CD14-positive monocyte (primary cell): ENCODE results near the gene BRIP1. TPM values are rescaled to one million over a fixed set of nuclear protein-coding genes. Genes with fewer than 3 reads are reported as not detected.

Experiments used
- DNase-seq, 3 donors: peaks; one replicate each; pipeline ENCODE4 v3.0.0-alpha.2; 2011 to 2022
- H2AFZ ChIP-seq: 2 replicates; pipeline ENCODE4 v1.6.0; 2012; ENCODE audit warnings: mild to moderate bottlenecking, low read depth, low read length, inconsistent platforms; ENCODE audit not compliant: insufficient read depth, poor library complexity, severe bottlenecking
- H3K27ac ChIP-seq, 2 donors: 1 replicate in 1 of 2; 2 replicates in 1 of 2; pipeline ENCODE4 v1.5.1; 2012 to 2013; ENCODE audit warnings: low read length in 2 of 2, control low read depth in 1 of 2, inconsistent platforms in 1 of 2, low read depth in 1 of 2, mild to moderate bottlenecking in 1 of 2
- H3K27me3 ChIP-seq, 2 donors: one replicate each; pipeline versions ENCODE4 v1.6.0 to v1.6.1; 2011 to 2013; ENCODE audit warnings: low read length in 2 of 2; ENCODE audit not compliant: control insufficient read depth in 2 of 2, insufficient read depth in 2 of 2
- H3K36me3 ChIP-seq, 2 donors: replicated peaks in 1 of 2; 1 replicate in 1 of 2; 2 replicates in 1 of 2; pipeline versions ENCODE4 v1.5.1 to v1.6.1; 2012 to 2013; ENCODE audit warnings: low read length in 2 of 2, control low read depth in 1 of 2, inconsistent platforms in 1 of 2, mild to moderate bottlenecking in 1 of 2; ENCODE audit not compliant: insufficient read depth in 2 of 2, control insufficient read depth in 1 of 2
- H3K4me1 ChIP-seq, 2 donors: 1 replicate in 1 of 2; 2 replicates in 1 of 2; pipeline versions ENCODE4 v1.5.1 to v1.6.1; 2012 to 2013; ENCODE audit warnings: low read length in 2 of 2, control low read depth in 1 of 2, inconsistent platforms in 1 of 2, mild to moderate bottlenecking in 1 of 2, moderate library complexity in 1 of 2; ENCODE audit not compliant: insufficient read depth in 2 of 2, control insufficient read depth in 1 of 2
- H3K4me2 ChIP-seq: replicated peaks from 2 replicates; pipeline ENCODE3; 2012; ENCODE audit warnings: low read length, moderate library complexity, mild to moderate bottlenecking; ENCODE audit not compliant: poor library complexity, severe bottlenecking; ENCODE audit errors: extremely low read depth
- H3K4me3 ChIP-seq, 3 experiments: fragments of 200-600 bp in 1 of 3; sonication (generic) in 1 of 3; replicated peaks in 1 of 3; 1 replicate in 2 of 3; 2 replicates in 1 of 3; pipeline ENCODE4 v1.5.1; 2011 to 2013; ENCODE audit warnings: low read length in 3 of 3, mild to moderate bottlenecking in 3 of 3, control low read depth in 2 of 3, low read depth in 2 of 3, inconsistent platforms in 1 of 3, moderate library complexity in 1 of 3
- H3K79me2 ChIP-seq: 2 replicates; pipeline ENCODE4 v1.6.0; 2012; ENCODE audit warnings: mild to moderate bottlenecking, control low read depth, inconsistent platforms, low read length, moderate library complexity; ENCODE audit not compliant: insufficient read depth
- H3K9ac ChIP-seq: 2 replicates; pipeline ENCODE4 v1.6.0; 2017; ENCODE audit warnings: low read length, mild to moderate bottlenecking; ENCODE audit not compliant: insufficient read depth, poor library complexity, severe bottlenecking
- H3K9me3 ChIP-seq, 2 donors: replicated peaks in 1 of 2; 1 replicate in 1 of 2; 2 replicates in 1 of 2; pipeline versions ENCODE4 v1.5.1 to v1.6.1; 2012 to 2013; ENCODE audit warnings: low read length in 2 of 2, control low read depth in 1 of 2; ENCODE audit not compliant: control insufficient read depth in 1 of 2, insufficient read depth in 1 of 2
- H4K20me1 ChIP-seq: 2 replicates; pipeline ENCODE4 v1.6.0; 2012; ENCODE audit warnings: mild to moderate bottlenecking, low read length, control low read depth, moderate library complexity; ENCODE audit not compliant: insufficient read depth
- H3K27ac Mint-ChIP-seq, 7 donors: one replicate each; pipeline ENCODE4 v1.8.0; 2020; ENCODE audit warnings: mild to moderate bottlenecking in 7 of 7, mixed read lengths in 7 of 7, moderate library complexity in 6 of 7, inconsistent platforms in 2 of 7
- H3K27me3 Mint-ChIP-seq, 3 donors: one replicate each; pipeline ENCODE4 v1.8.0; 2021 to 2022; ENCODE audit warnings: low read depth in 3 of 3, mild to moderate bottlenecking in 3 of 3, mixed read lengths in 3 of 3, moderate library complexity in 3 of 3, inconsistent platforms in 1 of 3
- H3K36me3 Mint-ChIP-seq, 2 donors: one replicate each; pipeline ENCODE4 v1.8.0; 2020; ENCODE audit warnings: mixed read lengths in 2 of 2, inconsistent platforms in 1 of 2, mild to moderate bottlenecking in 1 of 2
- H3K4me1 Mint-ChIP-seq: one replicate; pipeline ENCODE4 v1.8.0; 2020; ENCODE audit warnings: mild to moderate bottlenecking, mixed read lengths
- H3K4me3 Mint-ChIP-seq, 2 donors: one replicate each; pipeline ENCODE4 v1.8.0; 2020; ENCODE audit warnings: mild to moderate bottlenecking in 2 of 2, mixed read lengths in 2 of 2, moderate library complexity in 1 of 2
- H3K9me3 Mint-ChIP-seq, 7 donors: one replicate each; pipeline ENCODE4 v1.8.0; 2020 to 2022; ENCODE audit warnings: mixed read lengths in 7 of 7, mild to moderate bottlenecking in 6 of 7, moderate library complexity in 6 of 7, inconsistent platforms in 2 of 7
- WGBS: methylation state at CpG from one replicate; pipeline ENCODE4 v1.1.5; 2013; ENCODE audit warnings: missing lambda C conversion rate; ENCODE audit not compliant: insufficient coverage; 5-methylcytosine and 5-hydroxymethylcytosine counted together
- intact Hi-C, 2 donors: fragments of 100-400 bp; cut with micrococcal nuclease; formaldehyde crosslinking; loops; one replicate each; pipeline versions ENCODE4 v1.15.0 to v1.15.1; 2023
- polyA plus RNA-seq, 3 donors: library from polyadenylated mRNA; depleted of rRNA in 1 of 3; unstranded in 2 of 3; stranded (reverse) in 1 of 3; fragments of 300-500 nt in 2 of 3; fragments of >200 nt in 1 of 3; fragmentation: Illumina TruSeq in 2 of 3; gene quantifications; 1 replicate in 2 of 3; 2 replicates in 1 of 3; pipeline ENCODE4 v1.2.3, GENCODE V29; 2012 to 2021
- TF ChIP-seq, protein P1 (sequence below): fragments of 200-600 bp; IDR thresholded peaks from one replicate; pipeline ENCODE4 v1.8.0; 2022; ENCODE audit warnings: antibody characterized with exemption, mild to moderate bottlenecking

BRIP1 gene
- polyA plus RNA-seq, 3 donors, result 0.11 to 0.12 TPM; not detected in 1

DNA sequence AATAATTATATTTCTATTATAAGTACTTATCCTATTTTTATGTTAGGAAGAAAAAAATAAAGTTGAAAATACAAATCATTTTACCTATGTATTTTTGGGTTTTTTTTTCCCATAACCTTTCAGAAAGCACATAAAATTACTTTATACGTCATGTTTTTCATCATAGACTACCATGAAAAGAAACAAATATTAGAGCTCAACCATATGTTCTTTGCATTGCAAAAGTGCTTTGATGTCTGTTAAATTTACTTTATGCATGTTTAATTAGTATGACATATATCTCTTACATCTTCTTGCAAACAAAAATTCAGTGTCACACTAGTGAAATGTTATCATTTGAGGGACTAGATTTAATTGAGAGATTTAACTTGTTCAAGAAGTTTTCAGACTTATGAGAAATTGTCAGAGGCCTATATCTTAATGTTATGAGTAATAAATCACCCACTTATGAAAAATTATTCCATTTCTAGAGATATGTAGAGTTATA lies 24.0 kb downstream of the BRIP1 start:
- TF ChIP-seq, protein P1, sequence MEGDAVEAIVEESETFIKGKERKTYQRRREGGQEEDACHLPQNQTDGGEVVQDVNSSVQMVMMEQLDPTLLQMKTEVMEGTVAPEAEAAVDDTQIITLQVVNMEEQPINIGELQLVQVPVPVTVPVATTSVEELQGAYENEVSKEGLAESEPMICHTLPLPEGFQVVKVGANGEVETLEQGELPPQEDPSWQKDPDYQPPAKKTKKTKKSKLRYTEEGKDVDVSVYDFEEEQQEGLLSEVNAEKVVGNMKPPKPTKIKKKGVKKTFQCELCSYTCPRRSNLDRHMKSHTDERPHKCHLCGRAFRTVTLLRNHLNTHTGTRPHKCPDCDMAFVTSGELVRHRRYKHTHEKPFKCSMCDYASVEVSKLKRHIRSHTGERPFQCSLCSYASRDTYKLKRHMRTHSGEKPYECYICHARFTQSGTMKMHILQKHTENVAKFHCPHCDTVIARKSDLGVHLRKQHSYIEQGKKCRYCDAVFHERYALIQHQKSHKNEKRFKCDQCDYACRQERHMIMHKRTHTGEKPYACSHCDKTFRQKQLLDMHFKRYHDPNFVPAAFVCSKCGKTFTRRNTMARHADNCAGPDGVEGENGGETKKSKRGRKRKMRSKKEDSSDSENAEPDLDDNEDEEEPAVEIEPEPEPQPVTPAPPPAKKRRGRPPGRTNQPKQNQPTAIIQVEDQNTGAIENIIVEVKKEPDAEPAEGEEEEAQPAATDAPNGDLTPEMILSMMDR, result no peak

DNA sequence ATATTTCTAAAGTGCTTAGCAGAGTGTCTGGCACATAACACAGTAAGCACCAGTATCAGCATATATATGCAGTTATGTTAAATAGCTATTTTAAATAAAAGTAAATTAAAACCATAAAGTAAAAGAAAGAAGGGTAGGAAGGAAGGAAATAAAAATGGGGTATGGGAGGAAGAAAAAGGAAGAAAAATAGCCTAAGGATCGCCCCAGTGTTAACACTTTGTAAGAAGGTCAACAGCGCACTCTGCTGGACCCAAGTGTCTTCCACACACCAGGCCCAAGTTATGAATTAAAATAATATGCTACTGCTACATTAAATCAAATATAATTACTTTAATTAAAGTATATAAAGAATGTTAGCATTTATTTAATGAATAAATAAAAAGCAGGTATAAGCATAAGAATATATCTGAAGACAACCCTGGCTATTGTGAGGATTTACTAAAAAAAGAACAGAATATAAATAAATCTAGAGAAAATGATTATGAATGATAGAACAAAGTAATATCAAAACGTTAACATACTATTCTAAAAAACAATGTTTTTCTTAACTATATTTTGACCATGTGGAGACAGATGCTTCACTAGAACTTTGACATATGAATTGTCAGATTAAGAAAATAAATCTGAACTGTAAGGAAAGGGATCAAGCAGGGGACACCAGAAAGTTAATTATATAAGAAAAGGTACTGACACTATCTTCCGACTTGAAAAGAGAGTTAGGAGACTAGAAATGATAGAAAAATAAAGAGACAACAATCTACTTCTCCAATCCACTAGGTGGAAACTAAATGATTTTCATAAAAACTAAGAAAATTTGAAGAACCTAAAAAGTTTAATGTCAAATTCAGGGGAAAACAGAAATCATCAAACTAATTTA lies 25.9 kb downstream of the BRIP1 start:
- no CpG with 5 or more reads among the region's 4 CpGs for WGBS
- TF ChIP-seq, protein P1, result peak; percentile 93

More for the DNA sequence above, 24.0 kb downstream of the BRIP1 start:
- H3K9me3 Mint-ChIP-seq, result no peaks in the 10 kb centered on the region
- Histone ChIP-seq H3K27ac (no peak overlapping the region), H3K36me3 (peaks cover 6 to 8% of the 10 kb centered on the region in 2 donors), H3K9me3 (no peaks in the 10 kb centered on the region), H3K9ac (no peak overlapping the region), H3K79me2 (no peaks in the 10 kb centered on the region), H2AFZ (no peak overlapping the region), H3K27me3 (no peaks in the 10 kb centered on the region), H3K4me3 (no peak overlapping the region), H3K4me1 (no peaks in the 10 kb centered on the region), H4K20me1 (no peaks in the 10 kb centered on the region), H3K4me2 (no peak overlapping the region)
- H3K36me3 Mint-ChIP-seq, result peaks cover 18 to 21% of the 10 kb centered on the region in 2 donors
- no peaks in the 10 kb centered on the region for H3K27me3 Mint-ChIP-seq
- no peak overlapping the region for H3K4me3 Mint-ChIP-seq
- no peaks in the 10 kb centered on the region for H3K4me1 Mint-ChIP-seq
- no CpG with 5 or more reads among the region's 1 CpG for WGBS
- no peak for DNase-seq
- intact Hi-C loops, result loop anchor here (5.0 kb wide), 2 partner anchors 202 to 427 kb away; no protein-coding TSS in a partner anchor
- no peak overlapping the region for H3K27ac Mint-ChIP-seq

More for the DNA sequence above, 25.9 kb downstream of the BRIP1 start:
- no peaks in the 10 kb centered on the region for H3K79me2 ChIP-seq
- H3K27me3 ChIP-seq, result no peaks in the 10 kb centered on the region
- no peak overlapping the region for H3K4me2 ChIP-seq
- no peaks in the 10 kb centered on the region for H3K4me1 Mint-ChIP-seq
- no peak overlapping the region for H3K27ac Mint-ChIP-seq
- H3K27ac ChIP-seq, result no peak overlapping the region
- no peaks in the 10 kb centered on the region for H4K20me1 ChIP-seq
- peaks cover 7 to 11% of the 10 kb centered on the region in 2 donors for H3K36me3 Mint-ChIP-seq
- intact Hi-C loops, result loop anchor here (5.0 kb wide), 2 partner anchors 200 to 425 kb away; no protein-coding TSS in a partner anchor
- peaks cover 3 to 6% of the 10 kb centered on the region in 2 donors for H3K36me3 ChIP-seq
- no peak overlapping the region for H3K9ac ChIP-seq
- peak; percentile 54 to 64 (median 63) for DNase-seq
- H3K4me3 Mint-ChIP-seq, result no peak overlapping the region
- no peaks in the 10 kb centered on the region for H3K4me1 ChIP-seq
- H3K9me3 ChIP-seq, result no peaks in the 10 kb centered on the region
- H2AFZ ChIP-seq, result no peak overlapping the region
- no peaks in the 10 kb centered on the region for H3K27me3 Mint-ChIP-seq
- no peaks in the 10 kb centered on the region for H3K9me3 Mint-ChIP-seq
- no peak overlapping the region for H3K4me3 ChIP-seq
